T-helper 1 cell treated with Interleukin-12 subunit alpha and Interleukin-12 subunit beta and Interleukin-4 antibody, amounts not matched to agents 30 μg/mL and 1 μg/mL, for 36 hours (primary cell): Measurements from ENCODE around the gene TAS1R2.
"Not testable (repeated sequence)": the region's sequence is repeated elsewhere in the genome, so short reads cannot be mapped to it uniquely, and the experiment has no call there.

Experiments used
- H3K27ac Mint-ChIP-seq: one replicate; pipeline ENCODE4 v1.8.0; 2021; ENCODE audit warnings: mild to moderate bottlenecking, mixed read lengths
- H3K27me3 Mint-ChIP-seq: one replicate; pipeline ENCODE4 v1.8.0; 2021; ENCODE audit warnings: low read depth, mixed read lengths
- H3K36me3 Mint-ChIP-seq: one replicate; pipeline ENCODE4 v1.8.0; 2021; ENCODE audit warnings: low read depth, mixed read lengths
- H3K4me1 Mint-ChIP-seq: one replicate; pipeline ENCODE4 v1.8.0; 2021; ENCODE audit warnings: low read depth, mixed read lengths
- H3K4me3 Mint-ChIP-seq: one replicate; pipeline ENCODE4 v1.8.0; 2021; ENCODE audit warnings: mild to moderate bottlenecking, moderate library complexity, mixed read lengths
- H3K9me3 Mint-ChIP-seq: one replicate; pipeline ENCODE4 v1.8.0; 2021; ENCODE audit warnings: mixed read lengths

Gene TAS1R2

DNA sequence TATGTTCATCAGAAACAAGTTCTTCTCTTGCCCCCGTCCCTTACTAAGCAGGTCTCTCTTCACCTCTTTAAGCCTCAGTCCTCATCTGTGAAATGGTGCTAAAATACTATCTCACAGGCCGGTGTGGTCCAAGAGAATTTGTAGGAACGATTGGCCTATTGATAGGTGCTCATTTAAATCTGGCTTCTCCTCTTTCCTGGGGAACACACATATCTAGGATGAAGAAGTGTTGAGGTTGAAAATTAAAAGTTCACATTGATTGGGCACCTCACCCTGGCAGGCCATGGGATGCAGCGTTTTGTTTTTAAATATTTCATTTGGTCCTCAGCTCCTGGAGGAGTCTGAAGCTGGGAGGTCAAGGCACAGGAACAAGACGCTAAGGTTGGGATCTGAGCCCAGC is 8.9 kb upstream of the TAS1R2 start:
- H3K27ac Mint-ChIP-seq: no peak overlapping the region
- no peaks in the 10 kb centered on the region for H3K27me3 Mint-ChIP-seq
- no peaks in the 10 kb centered on the region for H3K4me1 Mint-ChIP-seq
- no peak overlapping the region for H3K4me3 Mint-ChIP-seq
- no peaks in the 10 kb centered on the region for H3K36me3 Mint-ChIP-seq
- no peaks in the 10 kb centered on the region for H3K9me3 Mint-ChIP-seq

DNA sequence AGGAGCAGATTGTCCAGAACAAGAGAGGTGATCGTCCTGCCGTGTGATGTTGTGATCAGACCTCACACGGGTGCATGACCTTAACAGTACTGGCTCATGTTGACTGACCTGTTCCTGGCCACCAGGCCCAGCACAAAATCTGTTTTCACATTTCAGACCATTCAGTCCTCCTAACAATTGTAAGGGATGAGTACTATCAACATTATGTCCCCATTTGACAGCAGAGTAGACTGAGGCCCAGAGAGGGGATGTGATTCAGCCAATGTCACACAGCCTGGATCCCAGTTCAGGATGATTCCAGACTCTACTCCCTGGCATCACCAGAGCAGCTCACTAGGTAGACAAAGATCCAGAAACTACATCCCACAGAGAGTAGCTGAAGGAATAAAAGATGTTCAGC is 7.4 kb upstream of the TAS1R2 start:
- Mint-ChIP-seq H3K4me3 (no peak overlapping the region), H3K4me1 (no peaks in the 10 kb centered on the region), H3K9me3 (no peaks in the 10 kb centered on the region), H3K27ac (no peak overlapping the region), H3K36me3 (no peaks in the 10 kb centered on the region), H3K27me3 (no peaks in the 10 kb centered on the region)

DNA sequence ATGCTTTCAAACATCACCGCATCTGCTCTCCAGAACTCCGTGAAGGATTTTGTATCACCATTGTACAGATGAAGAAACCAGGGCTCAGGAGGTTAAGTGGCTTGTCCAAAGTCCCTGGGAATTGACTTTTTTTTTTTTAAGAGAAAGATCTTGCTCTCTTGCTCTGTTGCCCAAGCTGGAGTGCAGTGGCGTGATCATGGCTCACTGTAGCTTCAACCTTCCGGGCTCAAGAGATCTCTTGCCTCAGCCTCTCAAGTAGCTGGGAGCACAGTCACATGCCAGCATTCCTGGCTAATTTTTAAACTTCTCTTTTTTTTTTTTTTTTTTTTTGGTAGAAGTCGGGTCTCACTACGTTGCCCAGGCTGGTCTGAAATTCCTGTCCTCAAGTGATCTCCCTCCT is 6.9 kb upstream of the TAS1R2 start:
- H3K9me3 Mint-ChIP-seq: no peaks in the 10 kb centered on the region
- H3K36me3 Mint-ChIP-seq: no peaks in the 10 kb centered on the region
- no peaks in the 10 kb centered on the region for H3K27me3 Mint-ChIP-seq
- no peak overlapping the region for H3K4me3 Mint-ChIP-seq
- no peaks in the 10 kb centered on the region for H3K4me1 Mint-ChIP-seq
- H3K27ac Mint-ChIP-seq: no peak overlapping the region

DNA sequence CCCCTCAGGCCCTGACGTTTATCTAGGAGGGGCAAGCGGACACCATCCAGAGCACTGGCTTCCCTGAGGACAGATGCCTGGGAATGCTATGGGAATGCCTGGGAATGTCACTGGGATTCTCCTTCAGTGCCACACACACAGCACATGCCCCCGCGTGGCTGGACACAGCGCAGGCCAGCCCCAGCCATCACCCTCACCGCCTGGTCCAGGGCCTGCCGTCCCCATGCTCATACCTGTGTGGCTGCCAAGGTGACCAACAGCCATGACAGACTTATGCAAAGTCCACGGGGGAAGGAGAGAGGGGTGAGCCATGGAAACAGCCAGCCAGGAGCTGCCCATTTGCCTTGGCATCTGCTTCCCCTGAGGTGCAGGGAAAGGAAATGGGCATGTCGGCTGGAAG is 5.7 kb upstream of the TAS1R2 start:
- no peaks in the 10 kb centered on the region for H3K36me3 Mint-ChIP-seq
- no peaks in the 10 kb centered on the region for H3K9me3 Mint-ChIP-seq
- H3K4me1 Mint-ChIP-seq: no peaks in the 10 kb centered on the region
- no peak overlapping the region for H3K4me3 Mint-ChIP-seq
- H3K27ac Mint-ChIP-seq: no peak overlapping the region
- H3K27me3 Mint-ChIP-seq: no peaks in the 10 kb centered on the region

DNA sequence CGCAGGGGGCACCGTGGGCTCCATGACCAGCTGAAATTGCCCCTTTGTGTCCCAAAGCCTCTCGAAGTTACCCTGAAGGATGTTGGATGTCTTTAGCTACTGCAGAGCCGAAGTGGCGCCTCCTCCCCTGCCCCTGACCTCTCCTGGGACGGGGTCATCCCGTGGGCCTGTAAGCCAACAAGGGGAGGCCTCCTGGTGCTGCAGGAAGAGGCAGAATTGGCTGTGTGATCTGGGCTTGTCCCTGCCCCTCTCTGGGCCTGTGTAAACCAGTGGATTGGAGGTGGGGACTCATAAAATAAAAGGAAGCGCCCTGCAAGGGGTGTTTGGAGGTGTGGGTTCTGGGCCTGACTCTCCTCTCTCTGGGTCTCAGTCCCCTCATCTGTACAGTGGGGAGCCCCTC is 2.1 kb upstream of the TAS1R2 start:
- no peak overlapping the region for H3K27ac Mint-ChIP-seq
- H3K4me1 Mint-ChIP-seq: no peaks in the 10 kb centered on the region
- no peaks in the 10 kb centered on the region for H3K9me3 Mint-ChIP-seq
- no peak overlapping the region for H3K4me3 Mint-ChIP-seq
- no peaks in the 10 kb centered on the region for H3K27me3 Mint-ChIP-seq
- no peaks in the 10 kb centered on the region for H3K36me3 Mint-ChIP-seq

DNA sequence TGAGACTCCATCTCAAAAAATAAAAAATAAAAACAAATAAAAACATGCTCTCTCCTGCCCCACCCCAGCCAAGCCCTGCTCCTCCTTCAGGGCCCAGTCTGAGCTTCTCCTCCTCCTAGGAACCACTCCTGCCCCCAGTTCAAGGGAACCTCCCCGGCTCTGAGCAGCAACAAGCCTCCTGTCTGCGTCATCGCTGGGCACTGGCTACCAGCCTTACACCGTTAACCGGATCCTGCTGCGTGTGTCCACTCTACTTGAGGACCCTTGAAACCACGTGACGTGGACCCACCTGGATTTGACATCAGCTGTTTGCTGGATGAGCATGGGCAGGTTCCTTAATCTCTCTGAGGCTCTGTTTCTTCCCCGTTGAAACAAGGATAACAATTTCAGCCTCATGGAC is 1.6 kb upstream of the TAS1R2 start:
- Mint-ChIP-seq H3K9me3 (no peaks in the 10 kb centered on the region), H3K36me3 (no peaks in the 10 kb centered on the region), H3K27ac (no peak overlapping the region), H3K4me1 (no peaks in the 10 kb centered on the region), H3K4me3 (no peak overlapping the region), H3K27me3 (no peaks in the 10 kb centered on the region)

DNA sequence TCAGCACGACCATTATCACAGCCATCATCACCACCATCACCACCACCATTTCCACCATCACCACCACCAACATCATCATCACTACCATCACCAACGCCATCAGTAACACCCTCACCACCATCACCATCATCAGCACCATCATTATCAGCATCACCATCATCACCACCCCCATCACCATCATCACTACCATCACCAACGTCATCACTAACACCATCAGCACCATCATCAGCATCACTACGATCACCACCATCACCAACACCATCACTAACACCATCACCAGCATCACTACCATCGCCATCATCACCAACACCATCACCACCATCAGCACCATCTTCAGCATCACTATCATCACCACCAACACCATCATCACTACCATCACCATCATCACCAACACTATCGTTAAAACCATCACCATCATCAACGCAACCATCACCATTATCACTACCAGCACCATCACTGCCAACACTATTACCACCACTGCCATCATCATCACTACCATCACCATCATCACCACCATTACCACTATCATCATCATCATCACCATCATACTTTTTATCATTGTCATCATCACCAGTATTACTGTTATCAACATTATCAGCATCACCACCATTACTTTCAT is 1.3 kb downstream of the TAS1R2 start:
- Mint-ChIP-seq H3K36me3 (no peaks in the 10 kb centered on the region), H3K9me3 (no peaks in the 10 kb centered on the region), H3K27me3 (no peaks in the 10 kb centered on the region), H3K4me3 (no peak overlapping the region), H3K4me1 (no peaks in the 10 kb centered on the region), H3K27ac (no peak overlapping the region)

DNA sequence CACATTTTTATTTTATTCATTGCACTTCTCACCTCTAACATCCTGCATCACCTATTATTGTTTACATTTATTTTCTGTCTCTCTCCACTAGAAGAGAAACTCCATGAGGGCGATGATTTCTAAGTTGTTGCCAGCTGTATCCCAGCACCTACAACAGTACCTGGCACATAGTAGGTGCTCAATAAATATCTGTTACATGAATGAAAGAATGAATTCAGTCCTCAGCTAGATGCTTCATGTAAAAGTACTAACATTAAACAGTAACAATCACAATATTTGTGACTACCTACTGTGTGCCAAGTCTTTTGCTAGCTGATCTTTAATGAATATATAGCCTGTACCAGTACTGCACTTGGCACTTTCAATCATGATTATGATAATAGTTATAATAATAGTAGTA is 3.0 kb downstream of the TAS1R2 start:
- Mint-ChIP-seq H3K4me1 (no peaks in the 10 kb centered on the region), H3K36me3 (no peaks in the 10 kb centered on the region), H3K4me3 (no peak overlapping the region), H3K27ac (no peak overlapping the region), H3K27me3 (no peaks in the 10 kb centered on the region), H3K9me3 (no peaks in the 10 kb centered on the region)

DNA sequence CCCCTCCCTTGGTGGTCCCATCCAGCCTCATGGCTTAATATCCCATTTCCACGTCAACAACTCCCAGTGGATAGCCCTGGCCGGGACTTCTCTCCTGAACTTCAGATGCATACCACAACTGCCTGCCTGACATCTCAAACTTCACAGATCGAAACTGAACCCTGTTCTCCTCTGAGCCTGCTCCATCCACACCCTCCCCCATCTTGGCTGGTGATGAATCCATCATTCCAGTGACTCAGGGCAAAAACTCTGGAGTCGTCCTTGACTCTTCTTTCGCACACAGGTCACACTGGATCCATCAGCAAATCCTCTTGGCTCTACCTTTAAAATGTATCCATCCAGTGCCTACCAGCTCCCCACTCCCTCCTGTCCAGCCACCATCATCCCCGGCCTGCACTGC is 3.9 kb downstream of the TAS1R2 start:
- H3K27ac Mint-ChIP-seq: no peak overlapping the region
- no peak overlapping the region for H3K4me3 Mint-ChIP-seq
- H3K9me3 Mint-ChIP-seq: no peaks in the 10 kb centered on the region
- H3K36me3 Mint-ChIP-seq: no peaks in the 10 kb centered on the region
- H3K27me3 Mint-ChIP-seq: no peaks in the 10 kb centered on the region
- H3K4me1 Mint-ChIP-seq: no peaks in the 10 kb centered on the region

DNA sequence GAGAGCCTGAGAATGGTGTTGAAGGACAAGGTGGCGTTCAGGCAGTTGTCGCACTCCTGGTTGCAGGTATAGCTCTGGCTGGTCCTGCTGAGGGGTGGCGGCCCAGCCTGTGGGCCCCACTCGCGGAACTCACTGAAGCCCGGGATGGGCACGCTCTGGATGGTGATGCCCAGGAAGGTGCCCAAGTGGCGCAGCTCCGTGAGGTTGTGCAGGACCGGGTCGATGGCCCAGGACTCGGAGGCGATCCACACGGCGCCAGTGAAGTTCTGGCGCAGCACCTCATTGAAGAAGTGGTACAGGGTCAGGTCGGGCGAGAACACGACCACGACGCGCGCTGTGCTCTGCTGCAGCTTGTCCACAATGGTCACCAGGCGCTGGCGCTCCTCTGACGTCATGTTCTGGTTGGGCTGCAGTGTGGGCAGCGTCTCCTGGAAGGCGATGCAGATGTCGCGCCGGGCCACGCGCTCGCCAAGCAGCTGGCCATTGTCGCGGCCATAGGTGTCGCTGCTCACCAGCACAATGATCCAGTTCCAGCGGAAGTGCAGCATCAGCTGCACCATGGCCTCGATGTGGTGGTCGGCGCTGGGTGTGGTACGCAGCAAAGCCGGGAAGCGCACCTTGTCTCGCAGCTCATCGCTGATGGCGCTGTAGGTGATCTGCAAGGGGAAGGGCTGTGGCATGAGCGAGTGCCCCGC is 5.0 kb downstream of the TAS1R2 start:
- no peaks in the 10 kb centered on the region for H3K36me3 Mint-ChIP-seq
- H3K4me1 Mint-ChIP-seq: no peaks in the 10 kb centered on the region
- H3K27me3 Mint-ChIP-seq: no peaks in the 10 kb centered on the region
- no peaks in the 10 kb centered on the region for H3K9me3 Mint-ChIP-seq
- H3K4me3 Mint-ChIP-seq: no peak overlapping the region
- no peak overlapping the region for H3K27ac Mint-ChIP-seq

DNA sequence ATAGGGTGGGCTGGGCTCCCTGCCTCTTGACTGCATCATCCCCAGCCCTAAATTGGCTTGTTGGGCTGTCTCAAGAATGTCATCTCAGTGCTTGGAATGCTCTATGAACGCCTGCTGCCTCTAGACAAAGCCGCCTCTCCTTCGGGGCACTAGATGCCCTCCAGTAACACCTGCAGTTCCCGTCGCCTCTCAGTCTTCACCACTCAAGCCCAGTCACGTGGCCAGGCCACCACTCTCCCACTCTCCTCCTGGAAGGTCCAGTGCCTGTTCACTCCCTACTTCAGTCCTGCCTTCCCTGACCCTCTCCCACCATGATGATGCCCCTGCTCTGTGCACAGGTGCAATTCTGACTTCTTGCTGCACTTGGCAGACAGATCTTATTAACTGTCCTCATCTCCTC is 7.0 kb downstream of the TAS1R2 start:
- H3K27me3 Mint-ChIP-seq: no peaks in the 10 kb centered on the region

DNA sequence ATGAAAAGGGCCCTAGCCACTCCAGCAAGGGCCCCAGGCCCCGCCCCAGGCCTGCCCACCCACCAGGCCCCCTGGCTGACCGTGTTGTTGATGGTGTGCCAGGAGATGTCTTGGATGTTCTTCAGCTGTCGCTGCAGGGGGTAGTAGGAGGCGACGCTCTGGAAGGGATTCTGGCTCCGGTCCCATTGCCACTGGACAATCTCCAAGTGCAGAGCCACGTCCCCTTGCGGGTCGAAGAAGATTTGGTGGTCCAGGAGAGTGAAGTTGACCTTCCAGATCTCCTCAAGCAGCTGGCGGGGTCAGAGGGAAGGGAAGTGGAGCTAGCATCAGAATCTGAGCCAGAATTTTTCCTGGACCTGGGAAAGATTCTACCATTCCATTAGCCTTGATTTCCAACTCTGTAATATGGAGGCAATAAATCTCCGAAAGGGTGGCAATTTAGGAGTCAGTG is 10.2 kb downstream of the TAS1R2 start:
- Mint-ChIP-seq H3K9me3 (no peaks in the 10 kb centered on the region), H3K4me1 (no peaks in the 10 kb centered on the region), H3K4me3 (no peak overlapping the region), H3K27ac (no peak overlapping the region), H3K27me3 (peaks cover 6% of the 10 kb centered on the region), H3K36me3 (no peaks in the 10 kb centered on the region)

More for the DNA sequence above, 7.0 kb downstream of the TAS1R2 start:
- Mint-ChIP-seq H3K9me3 (no peaks in the 10 kb centered on the region), H3K4me1 (no peaks in the 10 kb centered on the region), H3K4me3 (no peak overlapping the region), H3K36me3 (no peaks in the 10 kb centered on the region), H3K27ac (no peak overlapping the region)

DNA sequence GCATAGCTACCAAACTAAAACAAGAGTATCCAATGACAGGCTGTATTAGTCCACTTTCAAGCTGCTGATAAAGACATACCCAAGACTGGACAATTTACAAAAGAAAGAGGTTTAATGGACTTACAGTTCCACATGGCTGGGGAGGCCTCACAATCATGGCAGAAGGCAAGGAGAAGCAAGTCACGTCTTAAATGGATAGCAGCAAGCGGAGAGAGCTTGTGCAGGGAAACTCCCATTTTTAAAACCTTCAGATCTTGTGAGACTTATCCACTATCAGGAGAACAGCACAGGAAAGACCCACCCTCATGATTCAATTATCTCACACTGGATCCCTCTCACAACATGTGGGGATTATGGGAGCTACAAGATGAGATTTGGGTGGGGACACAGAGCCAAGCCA is 11.7 kb downstream of the TAS1R2 start:
- not testable (repeated sequence) for H3K9me3 Mint-ChIP-seq, H3K36me3 Mint-ChIP-seq, H3K27ac Mint-ChIP-seq, H3K4me3 Mint-ChIP-seq, H3K4me1 Mint-ChIP-seq
- H3K27me3 Mint-ChIP-seq: peaks cover 15% of the 10 kb centered on the region

DNA sequence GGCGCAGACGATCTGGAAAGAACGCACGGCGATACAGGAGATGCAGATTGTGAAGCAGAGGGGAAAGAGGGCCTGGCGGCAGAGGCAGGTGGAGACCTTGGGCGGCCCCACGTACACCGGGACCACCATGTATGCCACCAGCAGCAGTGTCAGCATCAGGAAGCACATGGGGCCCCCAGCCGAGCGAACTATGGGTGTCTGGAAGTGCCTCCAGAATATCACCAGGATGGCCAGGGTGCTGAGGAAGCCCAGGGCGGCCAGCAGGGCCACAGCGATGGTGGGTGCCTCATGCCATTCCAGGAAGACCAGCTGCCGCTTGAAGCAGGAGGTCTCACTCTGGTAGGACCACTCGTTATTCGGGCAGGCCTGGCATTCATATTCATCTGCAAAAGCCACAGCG is 19.3 kb downstream of the TAS1R2 start:
- H3K27ac Mint-ChIP-seq: no peak overlapping the region
- no peaks in the 10 kb centered on the region for H3K36me3 Mint-ChIP-seq
- no peak overlapping the region for H3K4me3 Mint-ChIP-seq
- no peaks in the 10 kb centered on the region for H3K9me3 Mint-ChIP-seq
- peaks cover 10% of the 10 kb centered on the region for H3K27me3 Mint-ChIP-seq
- no peaks in the 10 kb centered on the region for H3K4me1 Mint-ChIP-seq

DNA sequence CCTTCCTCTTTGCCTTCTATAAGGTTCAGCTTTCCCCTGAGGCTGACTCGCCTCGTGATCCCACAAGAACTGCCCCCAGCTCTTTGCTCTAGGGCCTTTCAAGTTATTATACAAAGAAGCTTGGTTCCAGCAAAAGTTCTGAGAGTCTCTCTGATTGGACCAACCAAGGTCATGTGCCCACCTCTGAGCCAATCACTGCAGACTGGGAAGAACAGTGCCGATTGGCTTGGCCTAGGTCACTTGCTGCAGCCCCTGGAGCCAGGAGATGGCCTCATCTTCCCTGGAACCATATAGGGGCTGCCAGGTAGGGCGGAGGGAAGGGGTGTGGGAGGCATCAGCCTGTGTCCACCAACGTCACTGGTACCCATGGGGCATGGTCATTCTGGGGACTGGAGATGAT is 22.8 kb downstream of the TAS1R2 start:
- Mint-ChIP-seq H3K4me3 (no peak overlapping the region), H3K9me3 (no peaks in the 10 kb centered on the region), H3K27ac (no peak overlapping the region), H3K36me3 (no peaks in the 10 kb centered on the region), H3K4me1 (no peaks in the 10 kb centered on the region), H3K27me3 (no peaks in the 10 kb centered on the region)

DNA sequence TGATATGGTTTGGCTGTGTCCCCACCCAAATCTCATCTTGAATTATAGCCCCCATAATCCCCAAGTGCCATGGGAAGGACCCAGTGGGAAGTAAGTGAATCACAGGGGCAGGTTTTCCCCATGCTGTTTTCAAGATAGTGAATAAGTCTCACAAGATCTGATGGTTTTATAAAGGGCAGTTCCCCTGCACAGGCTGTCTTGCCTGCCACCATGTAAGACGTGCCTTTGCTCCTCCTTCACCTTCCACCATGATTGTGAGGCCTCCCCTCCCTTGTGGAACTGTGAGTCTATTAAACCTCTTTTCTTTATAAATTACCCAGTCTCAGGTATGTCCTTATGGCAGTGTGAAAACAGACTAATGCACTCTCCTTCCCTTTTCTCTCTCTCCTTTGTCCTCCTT is 27.1 kb downstream of the TAS1R2 start:
- H3K4me3 Mint-ChIP-seq, H3K9me3 Mint-ChIP-seq, H3K36me3 Mint-ChIP-seq, H3K4me1 Mint-ChIP-seq, H3K27ac Mint-ChIP-seq, H3K27me3 Mint-ChIP-seq: not testable (repeated sequence)
